Measurements from ENCODE around the gene GALNT18.

The GALNT18 gene

GRCh38 chr11:11520231-11521015 lies 101.4 kb downstream of the GALNT18 start:
- no peak overlapping the region for H3K4me3 ChIP-seq (ENCODE audit: low read depth, low read length)
- DNase-seq (ENCODE audit: low read depth): no peak
- no peak for TF ChIP-seq CTCF (conservative IDR thresholded peaks at IDR 0.05; ENCODE audit: low read depth, low read length)

GRCh38 chr11:11519184-11519583 lies 102.6 kb downstream of the GALNT18 start:
- H3K4me3 ChIP-seq (ENCODE audit: low read depth, low read length): no peak overlapping the region
- no peak for TF ChIP-seq CTCF (conservative IDR thresholded peaks at IDR 0.05; ENCODE audit: low read depth, low read length)
- DNase-seq (ENCODE audit: low read depth): no peak

- H3K4me3 ChIP-seq (ENCODE audit: low read depth, low read length): no peak overlapping the region
- DNase-seq (ENCODE audit: low read depth): no peak
- TF ChIP-seq CTCF (conservative IDR thresholded peaks at IDR 0.05; ENCODE audit: low read depth, low read length): no peak
These were observed 107.6 kb downstream of the GALNT18 start for GRCh38 chr11:11514246-11514645.

- no peak overlapping the region for H3K4me3 ChIP-seq (ENCODE audit: low read depth, low read length)
- TF ChIP-seq CTCF (conservative IDR thresholded peaks at IDR 0.05; ENCODE audit: low read depth, low read length): no peak
- no peak for DNase-seq (ENCODE audit: low read depth)
These were observed 108.4 kb downstream of the GALNT18 start for GRCh38 chr11:11513422-11513821.

- no peak for DNase-seq (ENCODE audit: low read depth)
- no peak overlapping the region for H3K4me3 ChIP-seq (ENCODE audit: low read depth, low read length)
- TF ChIP-seq CTCF (conservative IDR thresholded peaks at IDR 0.05; ENCODE audit: low read depth, low read length): no peak
These were observed 108.9 kb downstream of the GALNT18 start for GRCh38 chr11:11512929-11513328.

- H3K4me3 ChIP-seq (ENCODE audit: low read depth, low read length): no peak overlapping the region
- no peak for DNase-seq (ENCODE audit: low read depth)
- TF ChIP-seq CTCF (conservative IDR thresholded peaks at IDR 0.05; ENCODE audit: low read depth, low read length): no peak
These were observed 109.3 kb downstream of the GALNT18 start for GRCh38 chr11:11512502-11512901.

- no peak for DNase-seq (ENCODE audit: low read depth)
- no peak overlapping the region for H3K4me3 ChIP-seq (ENCODE audit: low read depth, low read length)
These were observed 109.7 kb downstream of the GALNT18 start for GRCh38 chr11:11512090-11512489.

More at GRCh38 chr11:11512090-11512489, 109.7 kb downstream of the GALNT18 start:
- no peak for TF ChIP-seq CTCF (conservative IDR thresholded peaks at IDR 0.05; ENCODE audit: low read depth, low read length)
